Measurements from ENCODE around the gene HEBP2. TPM values are rescaled to one million over a fixed set of nuclear protein-coding genes. Genes with fewer than 3 reads are reported as not detected.

The HEBP2 gene
- total RNA-seq, 1 donor from 2014 or later = 26.2 TPM

DNA sequence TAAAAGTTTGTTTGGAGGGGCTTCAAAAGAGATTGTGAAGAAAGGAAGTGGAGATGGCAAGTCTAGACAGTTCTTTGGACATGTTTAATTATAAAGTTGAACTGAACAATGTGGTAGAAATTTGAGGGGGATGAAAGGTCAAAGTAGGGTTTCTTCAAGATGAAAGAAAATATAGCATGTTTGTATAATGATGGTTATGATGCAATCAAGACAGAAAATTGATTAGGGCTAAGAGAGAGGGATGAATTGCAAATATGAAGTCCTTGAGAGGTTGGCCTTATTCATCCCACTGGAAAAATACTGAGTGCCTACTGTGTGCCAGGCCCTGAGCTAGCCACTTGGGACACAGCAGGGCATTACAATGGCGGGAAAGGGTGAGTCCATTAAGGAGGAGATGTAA, 57.6 kb downstream of the HEBP2 start:
- Mint-ChIP-seq H3K27me3 (no peaks in the 10 kb centered on the region), H3K4me3 (no peak overlapping the region), H3K36me3 (ENCODE audit: low read depth) (no peaks in the 10 kb centered on the region), H3K4me1 (peaks cover 3% of the 10 kb centered on the region), H3K9me3 (no peaks in the 10 kb centered on the region), H3K27ac (no peak overlapping the region)
- TF ChIP-seq CTCF (IDR thresholded peaks at IDR 0.05) = no peak
- no peak for DNase-seq
- CTCF ChIA-PET = no interaction called here
- intact Hi-C loops (cut with micrococcal nuclease) = no loop called here
- ATAC-seq (ENCODE audit: low read depth) = no peak
- POLR2A ChIA-PET = no interaction called here

DNA sequence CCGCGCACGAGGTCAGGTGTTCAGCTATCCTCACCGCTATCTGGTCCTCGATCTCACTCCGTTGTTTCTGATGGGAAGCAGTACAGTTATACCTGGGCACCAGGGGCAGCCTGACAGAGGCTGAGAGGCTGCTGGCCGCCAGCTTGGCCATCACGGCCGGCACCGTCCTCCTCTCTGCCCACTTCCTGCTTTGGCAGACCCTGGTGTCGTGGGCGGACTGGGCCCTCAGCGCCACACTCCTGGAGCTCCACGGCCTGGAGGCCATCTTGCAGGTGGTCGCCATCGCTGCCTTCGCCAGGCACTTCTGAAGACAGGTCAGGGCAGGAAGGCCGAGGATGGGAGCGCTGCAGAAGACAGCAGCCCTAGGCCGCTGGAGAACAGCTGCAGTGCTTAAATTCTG, 60.1 kb downstream of the HEBP2 start:
- H3K9me3 Mint-ChIP-seq = no peaks in the 10 kb centered on the region
- POLR2A ChIA-PET = no interaction called here
- intact Hi-C loops (cut with micrococcal nuclease) = no loop called here
- H3K36me3 Mint-ChIP-seq (ENCODE audit: low read depth) = no peaks in the 10 kb centered on the region
- H3K4me3 Mint-ChIP-seq = no peak overlapping the region
- DNase-seq (no peak), ATAC-seq (ENCODE audit: low read depth) (no peak)
- H3K4me1 Mint-ChIP-seq = no peaks in the 10 kb centered on the region
- TF ChIP-seq CTCF (IDR thresholded peaks at IDR 0.05) = no peak
- CTCF ChIA-PET = no interaction called here
- H3K27ac Mint-ChIP-seq = no peak overlapping the region
- peaks cover under 1% of the 10 kb centered on the region for H3K27me3 Mint-ChIP-seq

DNA sequence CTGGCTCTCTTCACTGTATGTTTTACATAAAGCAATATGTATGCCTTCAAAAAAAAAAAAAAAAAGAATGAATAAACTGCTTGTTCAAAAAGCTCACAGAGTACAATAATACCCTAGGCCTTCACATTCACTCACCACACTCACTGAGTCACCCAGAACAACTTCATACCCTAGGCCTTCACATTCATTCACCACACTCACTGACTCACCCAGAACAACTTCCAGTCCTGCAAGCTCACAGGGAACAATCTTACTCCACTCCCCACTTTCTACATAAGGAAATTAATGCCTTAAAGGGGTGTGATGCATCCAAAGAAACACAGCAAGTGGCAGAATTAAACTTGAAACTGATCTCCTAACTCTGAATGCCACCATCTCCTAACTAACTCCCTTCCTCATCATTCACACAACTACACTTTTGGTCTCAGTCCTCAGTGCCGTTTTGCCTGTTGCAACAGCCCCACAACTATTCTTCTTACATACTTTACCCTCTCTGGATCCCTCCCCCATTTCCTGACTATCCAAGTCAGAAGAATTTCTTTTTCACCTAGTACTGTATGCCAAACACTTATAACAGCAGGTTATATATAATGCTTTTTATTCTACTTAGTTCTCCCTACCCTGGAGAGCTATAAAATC, 61.1 kb downstream of the HEBP2 start:
- intact Hi-C loops (cut with micrococcal nuclease) = no loop called here

GRCh38 chr6:138467901-138468300, 63.9 kb downstream of the HEBP2 start:
- Mint-ChIP-seq H3K27ac (no peak overlapping the region), H3K9me3 (no peaks in the 10 kb centered on the region), H3K27me3 (peaks cover 4% of the 10 kb centered on the region), H3K4me3 (no peak overlapping the region), H3K4me1 (no peaks in the 10 kb centered on the region), H3K36me3 (ENCODE audit: low read depth) (no peaks in the 10 kb centered on the region)
- ChIA-PET POLR2A (no interaction called here), CTCF (no interaction called here)
- DNase-seq = no peak
- no peak for ATAC-seq (ENCODE audit: low read depth)
- TF ChIP-seq CTCF (IDR thresholded peaks at IDR 0.05) = no peak
- intact Hi-C loops (cut with micrococcal nuclease) = no loop called here

More for the DNA sequence above, 61.1 kb downstream of the HEBP2 start:
- ATAC-seq (ENCODE audit: low read depth) (no peak), DNase-seq (no peak)
- H3K27ac Mint-ChIP-seq = no peak overlapping the region
- CTCF ChIA-PET = no interaction called here
- H3K9me3 Mint-ChIP-seq = no peaks in the 10 kb centered on the region
- POLR2A ChIA-PET = no interaction called here
- no peaks in the 10 kb centered on the region for H3K4me1 Mint-ChIP-seq
- no peak for TF ChIP-seq CTCF (IDR thresholded peaks at IDR 0.05)
- no peaks in the 10 kb centered on the region for H3K36me3 Mint-ChIP-seq (ENCODE audit: low read depth)
- H3K27me3 Mint-ChIP-seq = peaks cover 4% of the 10 kb centered on the region
- no peak overlapping the region for H3K4me3 Mint-ChIP-seq

DNA sequence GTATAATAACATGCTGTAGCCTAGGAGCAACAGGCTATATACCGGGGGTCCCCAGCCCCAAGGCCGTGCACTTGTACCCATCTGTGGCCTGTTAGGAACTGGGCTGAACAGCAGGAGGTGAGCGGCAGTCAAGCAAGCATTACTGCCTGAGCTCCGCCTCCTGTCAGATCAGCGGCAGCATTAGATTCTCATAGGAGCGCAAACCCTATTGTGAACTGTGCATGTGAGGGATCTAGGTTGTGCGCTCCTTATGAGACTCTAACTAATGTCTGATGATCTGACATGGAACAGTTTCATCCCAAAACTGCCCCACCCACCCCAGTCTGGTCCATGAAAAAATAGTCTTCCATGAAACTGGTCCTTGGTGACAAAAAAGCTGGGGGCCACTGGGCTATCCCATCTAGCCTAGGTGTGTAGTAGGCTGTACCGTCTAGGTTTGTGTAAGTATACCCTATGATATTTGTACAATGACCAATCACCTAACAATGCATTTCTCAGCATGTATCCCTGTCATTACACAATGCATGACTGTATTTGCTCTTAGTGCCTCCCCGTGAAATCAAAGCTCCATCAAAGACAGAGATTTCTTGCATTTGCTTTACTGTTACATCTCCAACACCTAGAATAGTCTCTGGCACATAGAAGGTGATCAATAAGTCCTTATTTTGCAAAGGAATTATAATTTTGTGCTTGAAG, 64.4 kb downstream of the HEBP2 start:
- Mint-ChIP-seq H3K27me3 (peaks cover 4% of the 10 kb centered on the region), H3K9me3 (no peaks in the 10 kb centered on the region), H3K4me1 (no peaks in the 10 kb centered on the region), H3K36me3 (ENCODE audit: low read depth) (no peaks in the 10 kb centered on the region), H3K4me3 (no peak overlapping the region), H3K27ac (no peak overlapping the region)
- ATAC-seq (ENCODE audit: low read depth) (no peak), DNase-seq (no peak)
- TF ChIP-seq CTCF (IDR thresholded peaks at IDR 0.05) = no peak
- ChIA-PET CTCF (interaction anchor here (1.2 kb wide), 1 partner anchor 41 kb away, joined by 3 read pairs; no protein-coding TSS in a partner anchor), POLR2A (no interaction called here)
- intact Hi-C loops (cut with micrococcal nuclease) = no loop called here

Other genes starting within 250 kb of the HEBP2 start
- 0.02 TPM in 2 replicates for gene ARFGEF3, start 242.3 kb upstream of the HEBP2 start, total RNA-seq
- not detected in 2 replicates for gene PBOV1, start 185.7 kb upstream of the HEBP2 start, total RNA-seq
- not detected in 2 replicates for gene SMIM28, start 26.3 kb upstream of the HEBP2 start, total RNA-seq
- 1.0 and 1.4 TPM in 2 replicates for gene NHSL1, start 95.3 kb downstream of the HEBP2 start, total RNA-seq

All from activated B cell treated with CpG ODN at 0.5 μM for 24 hours (primary cell).